Stimulated activated naive B cell treated with anti-CD40 and anti-IgM and Interleukin-4, amounts not matched to agents 10 μg/mL and 1 μg/mL and 100 μg/mL, for 72 hours (primary cell): ENCODE data around the gene PDZD11.
A peak's percentile ranks its signal among the peaks of the same experiment; 100 is the strongest.
"Not testable (repeated sequence)": the region's sequence is repeated elsewhere in the genome, so short reads cannot be mapped to it uniquely, and the experiment has no call there.

Experiments used
- ATAC-seq, 2 donors: fragments of 150-1000 bp; cut with Tn5 transposase; replicated peaks; 2 replicates each; pipeline ENCODE4 v1.10.0; 2021; ENCODE audit warnings: moderate library complexity in 1 of 2
- DNase-seq: peaks from one replicate; pipeline ENCODE4 v3.0.0; 2021
- H3K27ac Mint-ChIP-seq: one replicate; pipeline ENCODE4 v1.8.0; 2022; ENCODE audit warnings: mild to moderate bottlenecking, mixed read lengths
- H3K27me3 Mint-ChIP-seq, 2 donors: one replicate each; pipeline ENCODE4 v1.8.0; 2022; ENCODE audit warnings: mixed read lengths in 2 of 2
- H3K36me3 Mint-ChIP-seq, 2 donors: one replicate each; pipeline ENCODE4 v1.8.0; 2022; ENCODE audit warnings: mixed read lengths in 2 of 2, mild to moderate bottlenecking in 1 of 2
- H3K4me1 Mint-ChIP-seq, 2 donors: one replicate each; pipeline ENCODE4 v1.8.0; 2022; ENCODE audit warnings: mixed read lengths in 2 of 2, mild to moderate bottlenecking in 1 of 2
- H3K4me3 Mint-ChIP-seq, 2 donors: one replicate each; pipeline ENCODE4 v1.8.0; 2022; ENCODE audit warnings: mild to moderate bottlenecking in 2 of 2, mixed read lengths in 2 of 2, moderate library complexity in 1 of 2
- H3K9me3 Mint-ChIP-seq, 2 donors: one replicate each; pipeline ENCODE4 v1.8.0; 2022; ENCODE audit warnings: mixed read lengths in 2 of 2, mild to moderate bottlenecking in 1 of 2

The PDZD11 gene

GRCh38 chrX:70289793-70290770 lies at the start of gene PDZD11, which contains the start of gene KIF4A:
Gene PDZD11 (minus strand): TSS chrX:70289927. CDS start chrX:70289341, 586 bp downstream.
Gene KIF4A (plus strand): TSS chrX:70290104. CDS start chrX:70290459, 355 bp downstream.
- Mint-ChIP-seq H3K36me3 (peaks cover 0 to 8% of the 10 kb centered on the region in 2 donors), H3K4me1 (peaks cover 0 to 1% of the 10 kb centered on the region in 2 donors), H3K9me3 (no peaks in the 10 kb centered on the region), H3K4me3 (peak within 1 kb of the TSS; percentile 88), H3K27ac (peak within 1 kb of the TSS; percentile 82), H3K27me3 (no peaks in the 10 kb centered on the region)
- DNase-seq, result peak; percentile 77
- ATAC-seq, result peak; percentile 99 to 100

DNA sequence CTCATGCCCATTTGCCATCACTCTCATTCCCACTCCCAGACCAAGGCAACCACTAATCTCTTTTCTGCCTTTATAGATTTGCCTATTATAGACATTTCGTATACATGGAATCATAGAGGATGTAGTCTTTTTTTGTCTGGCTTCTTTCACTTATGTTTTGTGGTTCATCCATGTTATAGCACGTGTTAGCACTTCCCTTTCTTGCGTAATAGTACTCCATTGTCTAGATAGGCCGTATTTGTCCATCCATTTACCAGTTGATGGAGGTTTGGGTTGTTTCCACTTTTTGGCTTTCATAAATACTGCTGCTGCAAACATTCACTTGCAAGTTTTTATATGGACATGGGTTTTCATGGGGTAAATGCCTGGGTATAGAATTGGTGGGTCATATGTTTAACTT lies 48.6 kb upstream of the PDZD11 start:
- H3K9me3 Mint-ChIP-seq, result no peaks in the 10 kb centered on the region
- no peak for ATAC-seq
- no peaks in the 10 kb centered on the region for H3K36me3 Mint-ChIP-seq
- no peak overlapping the region for H3K27ac Mint-ChIP-seq
- no peak overlapping the region for H3K4me3 Mint-ChIP-seq
- no peak for DNase-seq
- no peaks in the 10 kb centered on the region for H3K27me3 Mint-ChIP-seq
- no peaks in the 10 kb centered on the region for H3K4me1 Mint-ChIP-seq

DNA sequence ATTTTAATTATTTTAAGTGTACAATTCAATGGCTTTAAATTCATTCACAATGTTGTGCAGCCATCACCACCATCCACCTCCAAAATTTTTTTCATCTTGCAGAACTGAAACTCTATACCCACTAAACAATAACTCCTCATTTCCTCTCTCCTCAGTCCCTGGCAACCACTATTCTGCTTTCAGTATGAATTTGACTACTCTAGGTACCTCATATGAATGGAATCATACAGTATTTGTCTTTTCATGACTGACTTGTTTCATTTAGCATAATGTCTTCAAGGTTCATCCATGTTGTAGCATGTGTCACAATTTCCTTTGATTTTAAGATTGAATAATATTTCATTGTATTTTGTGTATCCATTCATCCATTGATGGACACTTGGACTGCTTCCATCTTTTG lies 47.0 kb upstream of the PDZD11 start:
- no peaks in the 10 kb centered on the region for H3K4me1 Mint-ChIP-seq
- DNase-seq (no peak), ATAC-seq (peak; percentile 100)
- peaks cover 0 to 1% of the 10 kb centered on the region in 2 donors for H3K36me3 Mint-ChIP-seq
- H3K4me3 Mint-ChIP-seq, result no peak overlapping the region
- H3K27me3 Mint-ChIP-seq, result peaks cover 0 to 6% of the 10 kb centered on the region in 2 donors
- H3K9me3 Mint-ChIP-seq, result peaks cover 0 to 6% of the 10 kb centered on the region in 2 donors
- no peak overlapping the region for H3K27ac Mint-ChIP-seq

GRCh38 chrX:70332600-70332999 lies 42.9 kb upstream of the PDZD11 start:
- Mint-ChIP-seq H3K27me3 (peaks cover 0 to 6% of the 10 kb centered on the region in 2 donors), H3K4me3 (no peak overlapping the region), H3K9me3 (peaks cover 0 to 6% of the 10 kb centered on the region in 2 donors), H3K27ac (no peak overlapping the region), H3K36me3 (peaks cover 0 to 1% of the 10 kb centered on the region in 2 donors), H3K4me1 (no peaks in the 10 kb centered on the region)
- no peak for ATAC-seq
- DNase-seq, result no peak

GRCh38 chrX:70331161-70331560 lies 41.4 kb upstream of the PDZD11 start:
- H3K4me3 Mint-ChIP-seq, result no peak overlapping the region
- H3K27me3 Mint-ChIP-seq, result peaks cover 0 to 6% of the 10 kb centered on the region in 2 donors
- H3K4me1 Mint-ChIP-seq, result no peaks in the 10 kb centered on the region
- peaks cover 0 to 1% of the 10 kb centered on the region in 2 donors for H3K36me3 Mint-ChIP-seq
- ATAC-seq (no peak), DNase-seq (no peak)
- peaks cover 0 to 6% of the 10 kb centered on the region in 2 donors for H3K9me3 Mint-ChIP-seq
- no peak overlapping the region for H3K27ac Mint-ChIP-seq

DNA sequence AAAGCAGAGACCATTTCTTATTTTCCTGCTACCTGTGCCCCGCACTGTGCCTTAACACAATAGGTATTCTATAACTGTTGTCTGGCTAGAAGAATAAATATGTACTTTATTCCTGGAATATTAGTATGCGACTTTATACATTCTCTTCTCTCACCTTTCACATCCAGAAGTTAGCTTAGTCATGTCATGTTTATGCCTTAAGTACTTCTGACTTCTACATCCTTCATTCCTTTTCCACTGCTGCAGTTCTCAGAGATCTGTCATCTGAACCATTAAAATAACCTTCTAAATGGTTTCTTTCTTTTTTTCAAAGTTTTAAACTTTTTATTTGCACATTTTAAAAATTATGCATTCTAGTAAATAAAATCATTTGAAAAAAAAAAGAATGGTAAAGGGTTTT lies 34.6 kb upstream of the PDZD11 start:
- Mint-ChIP-seq H3K27ac (no peak overlapping the region), H3K36me3 (no peaks in the 10 kb centered on the region), H3K9me3 (no peaks in the 10 kb centered on the region), H3K4me3 (no peak overlapping the region), H3K27me3 (no peaks in the 10 kb centered on the region), H3K4me1 (no peaks in the 10 kb centered on the region)
- DNase-seq (no peak), ATAC-seq (no peak)

DNA sequence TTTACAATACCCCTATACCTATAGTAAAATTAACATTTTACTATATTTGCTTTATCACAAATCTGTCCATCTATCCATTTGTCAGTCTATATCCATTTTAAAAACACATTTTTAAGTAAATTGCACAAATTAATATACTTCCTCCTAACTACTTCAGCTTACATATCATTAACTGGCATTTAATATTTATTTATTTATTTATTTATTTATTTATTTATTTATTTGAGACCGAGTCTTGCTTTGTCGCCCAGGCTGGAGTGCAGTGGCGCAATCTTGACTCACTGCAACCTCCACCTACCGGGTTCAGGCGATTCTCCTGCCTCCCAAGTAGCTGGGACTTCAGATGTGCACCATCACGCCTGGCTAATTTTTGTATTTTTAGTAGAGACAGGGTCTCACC lies 33.9 kb upstream of the PDZD11 start:
- not testable (repeated sequence) for H3K9me3 Mint-ChIP-seq, H3K4me1 Mint-ChIP-seq, H3K27me3 Mint-ChIP-seq, DNase-seq, H3K36me3 Mint-ChIP-seq, ATAC-seq, H3K27ac Mint-ChIP-seq, H3K4me3 Mint-ChIP-seq

- H3K27ac Mint-ChIP-seq, result no peak overlapping the region
- H3K4me3 Mint-ChIP-seq, result no peak overlapping the region
- H3K27me3 Mint-ChIP-seq, result no peaks in the 10 kb centered on the region
- no peaks in the 10 kb centered on the region for H3K9me3 Mint-ChIP-seq
- DNase-seq, result no peak
- no peak for ATAC-seq
- H3K36me3 Mint-ChIP-seq, result no peaks in the 10 kb centered on the region
- no peaks in the 10 kb centered on the region for H3K4me1 Mint-ChIP-seq
Measured at GRCh38 chrX:70322784-70323183, 33.1 kb upstream of the PDZD11 start.

GRCh38 chrX:70313503-70313902 lies 23.8 kb upstream of the PDZD11 start:
- peaks cover 0 to 3% of the 10 kb centered on the region in 2 donors for H3K36me3 Mint-ChIP-seq
- H3K4me1 Mint-ChIP-seq, result no peaks in the 10 kb centered on the region
- no peak overlapping the region for H3K4me3 Mint-ChIP-seq

DNA sequence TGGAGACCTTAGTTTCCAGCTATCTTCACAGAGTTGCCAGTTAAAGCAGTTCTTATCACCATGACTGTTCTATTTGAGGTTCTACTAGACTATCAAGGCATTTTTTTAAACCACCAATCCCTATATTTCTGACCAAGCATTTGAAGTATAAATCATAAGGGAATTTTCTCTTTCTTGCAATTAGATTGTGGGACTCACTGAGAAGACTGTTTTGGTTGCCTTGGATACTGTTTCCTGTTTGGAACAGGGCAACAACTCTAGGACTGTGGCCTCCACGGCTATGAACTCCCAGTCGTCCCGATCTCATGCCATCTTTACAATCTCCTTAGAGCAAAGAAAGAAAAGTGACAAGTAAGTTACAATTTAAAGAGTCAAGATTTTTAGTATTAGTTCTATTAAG lies 12.0 kb upstream of the PDZD11 start:
- DNase-seq, result no peak
- no peak overlapping the region for H3K4me3 Mint-ChIP-seq
- ATAC-seq, result no peak
- H3K36me3 Mint-ChIP-seq, result no peaks in the 10 kb centered on the region
- no peaks in the 10 kb centered on the region for H3K4me1 Mint-ChIP-seq
- no peaks in the 10 kb centered on the region for H3K9me3 Mint-ChIP-seq
- no peaks in the 10 kb centered on the region for H3K27me3 Mint-ChIP-seq
- H3K27ac Mint-ChIP-seq, result no peak overlapping the region

More at GRCh38 chrX:70313503-70313902, 23.8 kb upstream of the PDZD11 start:
- ATAC-seq, result no peak
- Mint-ChIP-seq H3K9me3 (no peaks in the 10 kb centered on the region), H3K27me3 (no peaks in the 10 kb centered on the region), H3K27ac (no peak overlapping the region)
- DNase-seq, result no peak

DNA sequence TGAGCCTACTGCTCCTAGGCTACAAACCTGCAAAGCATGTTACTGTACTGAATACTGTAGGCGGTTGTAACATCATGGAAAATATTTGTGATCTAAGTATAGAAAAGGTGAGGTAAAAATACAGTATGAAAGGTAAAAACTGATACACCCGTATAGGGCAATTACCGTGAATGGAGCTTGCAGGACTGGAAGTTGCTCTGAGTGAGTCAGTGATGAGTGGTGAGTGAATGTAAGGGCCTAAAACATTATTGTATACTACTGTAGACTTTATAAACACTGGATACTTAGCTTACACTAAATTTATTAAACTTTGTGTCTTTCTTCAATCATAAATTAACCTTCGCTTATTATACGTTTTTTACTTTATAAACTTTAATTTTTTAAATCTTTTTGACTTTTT lies 3.9 kb upstream of the PDZD11 start:
- no peak for ATAC-seq
- no peak overlapping the region for H3K27ac Mint-ChIP-seq
- peaks cover 0 to 1% of the 10 kb centered on the region in 2 donors for H3K4me1 Mint-ChIP-seq
- no peaks in the 10 kb centered on the region for H3K36me3 Mint-ChIP-seq
- no peaks in the 10 kb centered on the region for H3K9me3 Mint-ChIP-seq
- H3K4me3 Mint-ChIP-seq, result no peak overlapping the region
- H3K27me3 Mint-ChIP-seq, result no peaks in the 10 kb centered on the region
- DNase-seq, result no peak

GRCh38 chrX:70292788-70293187 lies 3.1 kb upstream of the PDZD11 start:
- Mint-ChIP-seq H3K4me1 (peaks cover 0 to 1% of the 10 kb centered on the region in 2 donors), H3K36me3 (no peaks in the 10 kb centered on the region), H3K4me3 (no peak overlapping the region), H3K9me3 (no peaks in the 10 kb centered on the region), H3K27ac (no peak overlapping the region), H3K27me3 (no peaks in the 10 kb centered on the region)
- no peak for ATAC-seq
- no peak for DNase-seq

- no peak for ATAC-seq
- H3K36me3 Mint-ChIP-seq, result peaks cover 0 to 8% of the 10 kb centered on the region in 2 donors
- no peaks in the 10 kb centered on the region for H3K27me3 Mint-ChIP-seq
Measured at GRCh38 chrX:70289168-70289792, 447 bp downstream of the PDZD11 start.

DNA sequence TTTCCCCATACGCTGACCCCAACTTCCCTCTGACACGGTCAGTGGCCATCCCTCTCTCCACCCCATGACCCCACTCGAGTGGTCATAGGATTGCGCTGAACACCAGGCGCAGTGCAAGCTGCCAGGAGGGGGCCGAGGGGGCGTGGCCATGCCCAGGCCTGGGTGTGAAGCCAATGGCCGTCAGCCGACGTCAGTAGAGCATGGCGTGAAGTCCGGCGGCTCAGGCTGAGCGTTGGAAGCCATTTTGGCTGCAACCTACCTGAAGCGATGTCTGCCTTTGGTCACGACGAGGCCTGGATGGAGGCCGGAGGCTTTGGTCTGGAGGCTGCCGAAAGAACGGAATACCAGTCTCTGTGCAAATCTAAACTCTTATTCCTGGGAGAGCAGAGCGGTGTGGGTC lies 7.8 kb downstream of the PDZD11 start, which contains the start of gene RAB41:
Gene RAB41, plus strand, starts transcription at position 222 of the 400 bp plus-strand sequence. Its CDS starts 46 bp downstream, at position 268.
- no peak within 1 kb of the TSS for H3K27ac Mint-ChIP-seq
- no peak for ATAC-seq
- H3K9me3 Mint-ChIP-seq, result no peaks in the 10 kb centered on the region
- H3K36me3 Mint-ChIP-seq, result peaks cover 12 to 21% of the 10 kb centered on the region in 2 donors
- no peaks in the 10 kb centered on the region for H3K4me1 Mint-ChIP-seq
- DNase-seq, result no peak
- no peaks in the 10 kb centered on the region for H3K27me3 Mint-ChIP-seq
- H3K4me3 Mint-ChIP-seq, result no peak within 1 kb of the TSS

More at GRCh38 chrX:70289168-70289792, 447 bp downstream of the PDZD11 start:
- Mint-ChIP-seq H3K4me3 (peak overlapping the region; percentile 88), H3K4me1 (peaks cover 0 to 1% of the 10 kb centered on the region in 2 donors), H3K9me3 (no peaks in the 10 kb centered on the region), H3K27ac (peak overlapping the region; percentile 82)
- no peak for DNase-seq
